H9 (cell line): ENCODE measurements around the gene IPP. TPM values are rescaled to one million over a fixed set of nuclear protein-coding genes. Genes with fewer than 3 reads are reported as not detected.

ENCODE experiments used
- DNase-seq: peaks from one replicate; pipeline ENCODE4 v3.0.0-alpha.2; 2017
- H2AFZ ChIP-seq: one replicate; pipeline ENCODE4 v1.6.1; 2013; ENCODE audit warnings: mild to moderate bottlenecking, low read length, control low read depth, moderate library complexity
- H2AK5ac ChIP-seq: 2 replicates; pipeline ENCODE4 v1.6.1; 2013; ENCODE audit warnings: low read length, control low read depth, mixed read lengths; ENCODE audit not compliant: insufficient read length
- H2BK120ac ChIP-seq: one replicate; pipeline ENCODE4 v1.6.1; 2013; ENCODE audit warnings: low read depth, mild to moderate bottlenecking, low read length, control low read depth, inconsistent platforms; ENCODE audit not compliant: poor library complexity, severe bottlenecking
- H2BK12ac ChIP-seq: 2 replicates; pipeline ENCODE4 v1.6.1; 2013; ENCODE audit warnings: low read length, control low read depth, mixed read lengths, low read depth; ENCODE audit not compliant: insufficient read length
- H2BK15ac ChIP-seq: 2 replicates; pipeline ENCODE4 v1.6.1; 2013; ENCODE audit warnings: low read depth, low read length, control low read depth
- H2BK20ac ChIP-seq: one replicate; pipeline ENCODE4 v1.6.1; 2013; ENCODE audit warnings: low read depth, mild to moderate bottlenecking, low read length, control low read depth, inconsistent platforms; ENCODE audit not compliant: poor library complexity, severe bottlenecking
- H2BK5ac ChIP-seq: 2 replicates; pipeline ENCODE4 v1.6.1; 2013; ENCODE audit warnings: low read length, control low read depth, mixed read lengths; ENCODE audit not compliant: insufficient read length
- H3K14ac ChIP-seq: 2 replicates; pipeline ENCODE4 v1.6.1; 2013; ENCODE audit warnings: low read length, control low read depth; ENCODE audit not compliant: insufficient read depth
- H3K18ac ChIP-seq: 2 replicates; pipeline ENCODE4 v1.6.1; 2013; ENCODE audit warnings: low read depth, mild to moderate bottlenecking, mixed read lengths, low read length, control low read depth; ENCODE audit not compliant: insufficient read length
- H3K23ac ChIP-seq: 2 replicates; pipeline ENCODE4 v1.6.1; 2013; ENCODE audit warnings: low read length, control low read depth, mixed read lengths, low read depth; ENCODE audit not compliant: insufficient read length
- H3K23me2 ChIP-seq: 2 replicates; pipeline ENCODE4 v1.6.1; 2013; ENCODE audit warnings: low read depth, mild to moderate bottlenecking, mixed read lengths, low read length, control low read depth; ENCODE audit not compliant: insufficient read length, poor library complexity, severe bottlenecking
- H3K27ac ChIP-seq: 2 replicates; pipeline ENCODE4 v1.5.1; 2013; ENCODE audit warnings: low read length, control low read depth, mixed read lengths, low read depth; ENCODE audit not compliant: insufficient read length
- H3K27me3 ChIP-seq: 2 replicates; pipeline ENCODE4 v1.6.1; 2013; ENCODE audit warnings: low read length, control low read depth, inconsistent platforms; ENCODE audit not compliant: insufficient read depth
- H3K4ac ChIP-seq: 2 replicates; pipeline ENCODE4 v1.6.1; 2013; ENCODE audit warnings: low read depth, mild to moderate bottlenecking, control low read depth, inconsistent platforms, low read length, moderate library complexity
- H3K4me1 ChIP-seq: 2 replicates; pipeline ENCODE4 v1.6.1; 2013; ENCODE audit warnings: low read length, control low read depth, inconsistent platforms; ENCODE audit not compliant: insufficient read depth
- H3K4me2 ChIP-seq: 2 replicates; pipeline ENCODE4 v1.6.1; 2013; ENCODE audit warnings: low read length, control low read depth, mixed read lengths; ENCODE audit not compliant: insufficient read length, insufficient read depth
- H3K56ac ChIP-seq: 2 replicates; pipeline ENCODE4 v1.6.1; 2013; ENCODE audit warnings: low read depth, mild to moderate bottlenecking, mixed read lengths, low read length, control low read depth; ENCODE audit not compliant: insufficient read length
- H3K79me1 ChIP-seq: 2 replicates; pipeline ENCODE4 v1.6.1; 2013; ENCODE audit warnings: low read depth, mild to moderate bottlenecking, moderate library complexity, low read length, control low read depth, inconsistent platforms; ENCODE audit not compliant: insufficient read depth, poor library complexity, severe bottlenecking
- H3K79me2 ChIP-seq: 2 replicates; pipeline ENCODE4 v1.6.1; 2013; ENCODE audit warnings: low read length, control low read depth, inconsistent platforms; ENCODE audit not compliant: insufficient read depth
- H3K9ac ChIP-seq: 2 replicates; pipeline ENCODE4 v1.6.1; 2013; ENCODE audit warnings: low read length, control low read depth, mixed read lengths; ENCODE audit not compliant: insufficient read length; ENCODE audit errors: extremely low read depth
- H3K9me3 ChIP-seq: one replicate; pipeline ENCODE4 v1.6.1; 2013; ENCODE audit warnings: low read depth, low read length, inconsistent platforms; ENCODE audit not compliant: control insufficient read depth
- H3T11ph ChIP-seq: one replicate; pipeline ENCODE4 v1.6.1; 2013; ENCODE audit warnings: mild to moderate bottlenecking, low read length, control low read depth, inconsistent platforms
- H4K20me1 ChIP-seq: one replicate; pipeline ENCODE4 v1.6.1; 2013; ENCODE audit not compliant: control insufficient read depth, insufficient read length, insufficient read depth
- H4K5ac ChIP-seq: 2 replicates; pipeline ENCODE4 v1.6.1; 2013; ENCODE audit warnings: low read depth, mild to moderate bottlenecking, mixed read lengths, low read length, control low read depth; ENCODE audit not compliant: insufficient read length
- H4K8ac ChIP-seq: replicated peaks from 2 replicates; pipeline ENCODE4 v1.6.1; 2013; ENCODE audit warnings: low read length, control low read depth, mixed read lengths, low read depth; ENCODE audit not compliant: insufficient read length
- H4K91ac ChIP-seq: 2 replicates; pipeline ENCODE4 v1.6.1; 2013; ENCODE audit warnings: low read depth, mild to moderate bottlenecking, moderate library complexity, mixed read lengths, low read length, control low read depth; ENCODE audit not compliant: insufficient read length
- H3K27ac Mint-ChIP-seq, 3 experiments: 2 replicates in 2 of 3; 3 replicates in 1 of 3; pipeline ENCODE4 v1.8.0; 2020 to 2021; ENCODE audit warnings: mixed read lengths in 3 of 3, mild to moderate bottlenecking in 1 of 3, moderate library complexity in 1 of 3
- H3K27me3 Mint-ChIP-seq: 2 replicates; pipeline ENCODE4 v1.8.0; 2021; ENCODE audit warnings: low read depth, mild to moderate bottlenecking, moderate library complexity, mixed read lengths
- H3K36me3 Mint-ChIP-seq, 3 experiments: 2 replicates in 2 of 3; 3 replicates in 1 of 3; pipeline ENCODE4 v1.8.0; 2020 to 2021; ENCODE audit warnings: low read depth in 3 of 3, mixed read lengths in 3 of 3; ENCODE audit not compliant: insufficient read depth in 1 of 3
- H3K4me1 Mint-ChIP-seq, 2 experiments: 2 replicates each; pipeline ENCODE4 v1.8.0; 2020; ENCODE audit warnings: mixed read lengths in 2 of 2
- H3K4me3 Mint-ChIP-seq, 2 experiments: 2 replicates in 1 of 2; 3 replicates in 1 of 2; pipeline ENCODE4 v1.8.0; 2020 to 2021; ENCODE audit warnings: mild to moderate bottlenecking in 2 of 2, mixed read lengths in 2 of 2, moderate library complexity in 1 of 2
- H3K9me3 Mint-ChIP-seq, 2 experiments: 2 replicates in 1 of 2; 3 replicates in 1 of 2; pipeline ENCODE4 v1.8.0; 2020; ENCODE audit warnings: mild to moderate bottlenecking in 2 of 2, mixed read lengths in 2 of 2, moderate library complexity in 1 of 2
- WGBS: extraction: QIAGEN DNeasy Blood & Tissue Kit; methylation state at CpG from one replicate; pipeline ENCODE4 v1.1.7; 2013; ENCODE audit warnings: missing lambda C conversion rate, low lambda C conversion rate, mixed read lengths; ENCODE audit not compliant: insufficient read length; ENCODE audit errors: extremely low coverage; 5-methylcytosine and 5-hydroxymethylcytosine counted together
- total RNA-seq: library from RNA; stranded (reverse); gene quantifications from 2 replicates; pipeline ENCODE4 v1.2.1, GENCODE V29; 2021
- TF ChIP-seq, protein P1 (sequence below): fragments of 200-600 bp; sonication (generic); conservative IDR thresholded peaks from 3 replicates; pipeline ENCODE4 v1.8.0; 2021; ENCODE audit warnings: antibody characterized with exemption, mild to moderate bottlenecking

Gene IPP
- total RNA-seq, 1 experiment from 2014 or later, result 6.3 TPM

DNA sequence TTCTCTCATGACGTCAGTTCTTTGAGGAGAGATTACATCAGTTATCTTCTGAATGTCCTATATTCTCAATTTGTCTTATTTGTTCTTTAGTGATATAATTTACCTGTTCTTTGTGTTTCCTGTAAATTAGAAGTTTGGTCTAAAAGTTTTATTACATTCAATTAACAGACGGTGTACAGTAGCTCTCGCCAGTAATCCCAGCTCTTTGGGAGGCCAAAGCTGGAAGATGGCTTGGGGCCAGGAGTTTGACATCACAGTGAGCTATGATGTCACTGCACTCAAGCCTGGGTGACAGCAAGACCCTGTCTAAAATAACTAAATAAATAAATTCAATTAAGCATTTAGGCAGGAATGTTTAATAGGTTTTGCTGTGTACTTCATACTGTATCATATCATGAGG is 25.3 kb upstream of the IPP start:
- H3K4me3 Mint-ChIP-seq, result no peak overlapping the region
- H3K56ac ChIP-seq, result no peak overlapping the region
- no peak overlapping the region for H3K4ac ChIP-seq
- no peak overlapping the region for H3K4me2 ChIP-seq
- no peak overlapping the region for H3K14ac ChIP-seq
- H3K18ac ChIP-seq, result no peak overlapping the region
- no peak overlapping the region for H2BK15ac ChIP-seq
- no peak overlapping the region for H3K27ac ChIP-seq
- TF ChIP-seq, protein P1, sequence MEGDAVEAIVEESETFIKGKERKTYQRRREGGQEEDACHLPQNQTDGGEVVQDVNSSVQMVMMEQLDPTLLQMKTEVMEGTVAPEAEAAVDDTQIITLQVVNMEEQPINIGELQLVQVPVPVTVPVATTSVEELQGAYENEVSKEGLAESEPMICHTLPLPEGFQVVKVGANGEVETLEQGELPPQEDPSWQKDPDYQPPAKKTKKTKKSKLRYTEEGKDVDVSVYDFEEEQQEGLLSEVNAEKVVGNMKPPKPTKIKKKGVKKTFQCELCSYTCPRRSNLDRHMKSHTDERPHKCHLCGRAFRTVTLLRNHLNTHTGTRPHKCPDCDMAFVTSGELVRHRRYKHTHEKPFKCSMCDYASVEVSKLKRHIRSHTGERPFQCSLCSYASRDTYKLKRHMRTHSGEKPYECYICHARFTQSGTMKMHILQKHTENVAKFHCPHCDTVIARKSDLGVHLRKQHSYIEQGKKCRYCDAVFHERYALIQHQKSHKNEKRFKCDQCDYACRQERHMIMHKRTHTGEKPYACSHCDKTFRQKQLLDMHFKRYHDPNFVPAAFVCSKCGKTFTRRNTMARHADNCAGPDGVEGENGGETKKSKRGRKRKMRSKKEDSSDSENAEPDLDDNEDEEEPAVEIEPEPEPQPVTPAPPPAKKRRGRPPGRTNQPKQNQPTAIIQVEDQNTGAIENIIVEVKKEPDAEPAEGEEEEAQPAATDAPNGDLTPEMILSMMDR, result no peak
- DNase-seq, result no peak
- no peak overlapping the region for H2BK120ac ChIP-seq
- H3K36me3 Mint-ChIP-seq, result no peaks in the 10 kb centered on the region
- no peaks in the 10 kb centered on the region for H3K9me3 Mint-ChIP-seq
- no peaks in the 10 kb centered on the region for H3K4me1 Mint-ChIP-seq
- H2BK20ac ChIP-seq, result no peak overlapping the region
- H3K23ac ChIP-seq, result no peak overlapping the region
- H3K27me3 ChIP-seq, result no peaks in the 10 kb centered on the region
- no peaks in the 10 kb centered on the region for H3K79me1 ChIP-seq
- no peak overlapping the region for H3K9ac ChIP-seq
- no peaks in the 10 kb centered on the region for H3K79me2 ChIP-seq
- H3K27ac Mint-ChIP-seq, result no peak overlapping the region
- no peak overlapping the region for H2BK5ac ChIP-seq
- H3T11ph ChIP-seq, result no peak overlapping the region
- no peak overlapping the region for H4K5ac ChIP-seq
- no peak overlapping the region for H4K91ac ChIP-seq
- H4K8ac ChIP-seq, result no peak overlapping the region
- no peaks in the 10 kb centered on the region for H4K20me1 ChIP-seq
- no peaks in the 10 kb centered on the region for H3K4me1 ChIP-seq
- H2BK12ac ChIP-seq, result no peak overlapping the region
- H3K9me3 ChIP-seq, result no peaks in the 10 kb centered on the region
- peaks cover 3% of the 10 kb centered on the region for H3K27me3 Mint-ChIP-seq
- WGBS, result no CpG with 5 or more reads among the region's 3 CpGs
- H3K23me2 ChIP-seq, result no peaks in the 10 kb centered on the region
- no peak overlapping the region for H2AFZ ChIP-seq
- H2AK5ac ChIP-seq, result no peak overlapping the region
